ENCODE results near the gene OR11A1.
"Not testable (repeated sequence)": the region's sequence is repeated elsewhere in the genome, so short reads cannot be mapped to it uniquely, and the experiment has no call there.

Gene OR11A1

DNA sequence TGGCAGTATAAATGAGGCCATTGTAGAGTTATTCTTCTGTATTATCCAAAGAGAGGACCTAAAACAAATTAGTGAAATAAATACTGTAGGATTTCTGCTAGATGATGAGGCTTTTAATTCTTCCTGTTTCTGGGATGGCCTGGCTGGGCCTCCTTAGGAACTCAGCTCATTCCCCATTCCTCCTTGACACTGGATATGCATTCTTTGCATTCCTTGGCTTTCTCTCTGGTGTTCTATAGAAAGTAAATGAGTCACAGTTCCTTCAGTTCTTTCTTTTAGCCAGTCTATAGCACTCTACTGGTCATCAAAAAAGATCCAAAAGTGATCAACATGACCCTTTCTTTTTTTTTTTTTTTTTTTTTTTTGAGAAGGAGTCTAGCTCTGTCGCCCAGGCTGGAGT, 9.2 kb downstream of the OR11A1 start:
- Histone ChIP-seq H3K27me3 (ENCODE audit: insufficient read depth, poor library complexity, severe bottlenecking) (no peaks in the 10 kb centered on the region), H3K4me3 (replicated peaks; ENCODE audit: insufficient read depth, low read length) (no peak overlapping the region), H3K27ac (replicated peaks) (no peak overlapping the region)
- DNase-seq (ENCODE audit: low read depth in 1 of 2, low spot score in 1 of 2) = no peak
- TF ChIP-seq GABPA (IDR thresholded peaks at IDR 0.05; ENCODE audit: low read depth) (no peak), SPI1 (IDR thresholded peaks at IDR 0.05; ENCODE audit: borderline replicate concordance, low read depth) (no peak), POLR2AphosphoS5 (IDR thresholded peaks at IDR 0.05; ENCODE audit: low read depth) (no peak)
- TF ChIP-seq, protein P1, sequence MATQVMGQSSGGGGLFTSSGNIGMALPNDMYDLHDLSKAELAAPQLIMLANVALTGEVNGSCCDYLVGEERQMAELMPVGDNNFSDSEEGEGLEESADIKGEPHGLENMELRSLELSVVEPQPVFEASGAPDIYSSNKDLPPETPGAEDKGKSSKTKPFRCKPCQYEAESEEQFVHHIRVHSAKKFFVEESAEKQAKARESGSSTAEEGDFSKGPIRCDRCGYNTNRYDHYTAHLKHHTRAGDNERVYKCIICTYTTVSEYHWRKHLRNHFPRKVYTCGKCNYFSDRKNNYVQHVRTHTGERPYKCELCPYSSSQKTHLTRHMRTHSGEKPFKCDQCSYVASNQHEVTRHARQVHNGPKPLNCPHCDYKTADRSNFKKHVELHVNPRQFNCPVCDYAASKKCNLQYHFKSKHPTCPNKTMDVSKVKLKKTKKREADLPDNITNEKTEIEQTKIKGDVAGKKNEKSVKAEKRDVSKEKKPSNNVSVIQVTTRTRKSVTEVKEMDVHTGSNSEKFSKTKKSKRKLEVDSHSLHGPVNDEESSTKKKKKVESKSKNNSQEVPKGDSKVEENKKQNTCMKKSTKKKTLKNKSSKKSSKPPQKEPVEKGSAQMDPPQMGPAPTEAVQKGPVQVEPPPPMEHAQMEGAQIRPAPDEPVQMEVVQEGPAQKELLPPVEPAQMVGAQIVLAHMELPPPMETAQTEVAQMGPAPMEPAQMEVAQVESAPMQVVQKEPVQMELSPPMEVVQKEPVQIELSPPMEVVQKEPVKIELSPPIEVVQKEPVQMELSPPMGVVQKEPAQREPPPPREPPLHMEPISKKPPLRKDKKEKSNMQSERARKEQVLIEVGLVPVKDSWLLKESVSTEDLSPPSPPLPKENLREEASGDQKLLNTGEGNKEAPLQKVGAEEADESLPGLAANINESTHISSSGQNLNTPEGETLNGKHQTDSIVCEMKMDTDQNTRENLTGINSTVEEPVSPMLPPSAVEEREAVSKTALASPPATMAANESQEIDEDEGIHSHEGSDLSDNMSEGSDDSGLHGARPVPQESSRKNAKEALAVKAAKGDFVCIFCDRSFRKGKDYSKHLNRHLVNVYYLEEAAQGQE (IDR thresholded peaks at IDR 0.05; ENCODE audit: insufficient replicate concordance, low read depth) = no peak
- TF ChIP-seq, protein P2, sequence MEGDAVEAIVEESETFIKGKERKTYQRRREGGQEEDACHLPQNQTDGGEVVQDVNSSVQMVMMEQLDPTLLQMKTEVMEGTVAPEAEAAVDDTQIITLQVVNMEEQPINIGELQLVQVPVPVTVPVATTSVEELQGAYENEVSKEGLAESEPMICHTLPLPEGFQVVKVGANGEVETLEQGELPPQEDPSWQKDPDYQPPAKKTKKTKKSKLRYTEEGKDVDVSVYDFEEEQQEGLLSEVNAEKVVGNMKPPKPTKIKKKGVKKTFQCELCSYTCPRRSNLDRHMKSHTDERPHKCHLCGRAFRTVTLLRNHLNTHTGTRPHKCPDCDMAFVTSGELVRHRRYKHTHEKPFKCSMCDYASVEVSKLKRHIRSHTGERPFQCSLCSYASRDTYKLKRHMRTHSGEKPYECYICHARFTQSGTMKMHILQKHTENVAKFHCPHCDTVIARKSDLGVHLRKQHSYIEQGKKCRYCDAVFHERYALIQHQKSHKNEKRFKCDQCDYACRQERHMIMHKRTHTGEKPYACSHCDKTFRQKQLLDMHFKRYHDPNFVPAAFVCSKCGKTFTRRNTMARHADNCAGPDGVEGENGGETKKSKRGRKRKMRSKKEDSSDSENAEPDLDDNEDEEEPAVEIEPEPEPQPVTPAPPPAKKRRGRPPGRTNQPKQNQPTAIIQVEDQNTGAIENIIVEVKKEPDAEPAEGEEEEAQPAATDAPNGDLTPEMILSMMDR (IDR thresholded peaks at IDR 0.05; ENCODE audit: insufficient read depth, low read length) = no peak

DNA sequence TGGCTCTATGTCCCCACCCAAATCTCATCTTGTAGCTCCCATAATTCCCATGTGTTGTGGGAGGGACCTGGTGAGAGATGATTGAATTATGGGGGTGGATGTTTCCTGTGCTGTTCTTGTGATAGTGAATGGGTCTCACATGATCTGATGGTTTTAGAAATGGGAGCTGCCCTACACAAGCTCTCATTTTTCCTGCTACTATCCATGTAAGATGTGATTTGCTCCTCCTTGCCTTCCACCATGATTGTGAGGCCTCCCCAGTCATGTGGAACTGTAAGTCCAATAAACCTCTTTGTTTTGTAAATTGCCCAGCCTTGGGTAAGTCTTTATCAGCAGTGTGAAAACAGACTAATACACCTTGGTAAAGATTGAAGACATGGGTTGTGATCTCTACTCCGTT, 12.8 kb downstream of the OR11A1 start:
- H3K4me3 ChIP-seq (replicated peaks; ENCODE audit: insufficient read depth, low read length); H3K27me3 ChIP-seq (ENCODE audit: insufficient read depth, poor library complexity, severe bottlenecking); H3K27ac ChIP-seq (replicated peaks); DNase-seq (ENCODE audit: low read depth in 1 of 2, low spot score in 1 of 2): not testable (repeated sequence)

GRCh38 chr6:29442719-29443118, 14.2 kb downstream of the OR11A1 start:
- H3K27ac ChIP-seq (replicated peaks) = no peak overlapping the region
- no peak for TF ChIP-seq SPI1 (IDR thresholded peaks at IDR 0.05; ENCODE audit: borderline replicate concordance, low read depth)
- no peak for TF ChIP-seq GABPA (IDR thresholded peaks at IDR 0.05; ENCODE audit: low read depth)
- TF ChIP-seq POLR2AphosphoS5 (IDR thresholded peaks at IDR 0.05; ENCODE audit: low read depth) = no peak
- TF ChIP-seq, protein P2 (IDR thresholded peaks at IDR 0.05; ENCODE audit: insufficient read depth, low read length) = no peak
- TF ChIP-seq, protein P1 (IDR thresholded peaks at IDR 0.05; ENCODE audit: insufficient replicate concordance, low read depth) = no peak
- H3K27me3 ChIP-seq (ENCODE audit: insufficient read depth, poor library complexity, severe bottlenecking) = no peaks in the 10 kb centered on the region
- DNase-seq (ENCODE audit: low read depth in 1 of 2, low spot score in 1 of 2) = no peak
- H3K4me3 ChIP-seq (replicated peaks; ENCODE audit: insufficient read depth, low read length) = no peak overlapping the region

GRCh38 chr6:29439006-29439405, 17.9 kb downstream of the OR11A1 start, which contains the start of gene OR10C1:
OR10C1 (plus strand) TSS chr6:29439306; CDS start chr6:29440016, 710 bp downstream.
- TF ChIP-seq POLR2AphosphoS5 (IDR thresholded peaks at IDR 0.05; ENCODE audit: low read depth) (no peak), SPI1 (IDR thresholded peaks at IDR 0.05; ENCODE audit: borderline replicate concordance, low read depth) (no peak), GABPA (IDR thresholded peaks at IDR 0.05; ENCODE audit: low read depth) (no peak)
- TF ChIP-seq, protein P2 (IDR thresholded peaks at IDR 0.05; ENCODE audit: insufficient read depth, low read length) = no peak
- TF ChIP-seq, protein P1 (IDR thresholded peaks at IDR 0.05; ENCODE audit: insufficient replicate concordance, low read depth) = no peak
- Histone ChIP-seq H3K27me3 (ENCODE audit: insufficient read depth, poor library complexity, severe bottlenecking) (no peaks in the 10 kb centered on the region), H3K27ac (replicated peaks) (no peak within 1 kb of the TSS), H3K4me3 (replicated peaks; ENCODE audit: insufficient read depth, low read length) (no peak within 1 kb of the TSS)
- no peak for DNase-seq (ENCODE audit: low read depth in 1 of 2, low spot score in 1 of 2)

DNA sequence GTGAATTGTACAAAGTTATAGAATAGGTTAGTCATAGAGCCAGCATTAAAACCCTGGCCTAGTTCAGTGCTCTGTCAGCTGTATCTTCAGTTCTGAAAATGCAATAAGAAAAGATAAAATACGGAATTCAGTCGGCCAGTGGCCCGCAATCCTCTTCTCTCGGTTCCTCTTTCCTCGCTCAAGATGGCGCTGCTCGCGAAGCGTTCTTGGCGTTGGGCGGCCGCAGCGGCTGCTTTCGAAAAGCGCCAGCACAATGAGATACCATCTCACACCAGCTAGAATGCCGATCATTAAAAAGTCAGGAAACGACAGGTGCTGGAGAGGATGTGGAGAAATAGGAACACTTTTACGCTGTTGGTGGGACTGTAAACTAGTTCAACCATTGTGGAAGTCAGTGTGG, 20.1 kb downstream of the OR11A1 start:
- not testable (repeated sequence) for H3K4me3 ChIP-seq (replicated peaks; ENCODE audit: insufficient read depth, low read length); H3K27ac ChIP-seq (replicated peaks); H3K27me3 ChIP-seq (ENCODE audit: insufficient read depth, poor library complexity, severe bottlenecking); DNase-seq (ENCODE audit: low read depth in 1 of 2, low spot score in 1 of 2)

Data from HL-60 (cell line).